Neutrophil (primary cell): ENCODE data around the gene ENTPD1.

Experiments used
- H3K27ac ChIP-seq: fragments of 200-600 bp; sonication (generic); 2 replicates; pipeline ENCODE4 v1.5.1; 2016; ENCODE audit warnings: mild to moderate bottlenecking, moderate library complexity
- H3K27me3 ChIP-seq: fragments of 200-600 bp; sonication (generic); 2 replicates; pipeline ENCODE4 v1.6.0; 2016; ENCODE audit warnings: mild to moderate bottlenecking
- H3K36me3 ChIP-seq: fragments of 200-600 bp; sonication (generic); 2 replicates; pipeline ENCODE4 v1.5.1; 2017
- H3K4me1 ChIP-seq, 2 experiments: fragments of 200-600 bp in 1 of 2; sonication (generic) in 1 of 2; 1 replicate in 1 of 2; 2 replicates in 1 of 2; pipeline versions ENCODE4 v1.5.1 to v1.6.1; 2013 to 2016; ENCODE audit warnings: low read depth in 1 of 2, low read length in 1 of 2, mild to moderate bottlenecking in 1 of 2, moderate library complexity in 1 of 2; ENCODE audit not compliant: control insufficient read depth in 1 of 2, insufficient read depth in 1 of 2
- H3K4me3 ChIP-seq, 2 experiments: fragments of 200-600 bp in 1 of 2; sonication (generic) in 1 of 2; 1 replicate in 1 of 2; 2 replicates in 1 of 2; pipeline ENCODE4 v1.5.1; 2013 to 2016; ENCODE audit warnings: low read depth in 1 of 2, low read length in 1 of 2, mild to moderate bottlenecking in 1 of 2, moderate library complexity in 1 of 2
- H3K9me3 ChIP-seq: fragments of 200-600 bp; sonication (generic); 2 replicates; pipeline ENCODE4 v1.5.1; 2016
- TF ChIP-seq, protein P1 (sequence below): fragments of 200-600 bp; sonication (generic); IDR thresholded peaks from 2 replicates; pipeline ENCODE4 v1.5.1; 2016; ENCODE audit warnings: antibody characterized with exemption

ENTPD1 gene

DNA sequence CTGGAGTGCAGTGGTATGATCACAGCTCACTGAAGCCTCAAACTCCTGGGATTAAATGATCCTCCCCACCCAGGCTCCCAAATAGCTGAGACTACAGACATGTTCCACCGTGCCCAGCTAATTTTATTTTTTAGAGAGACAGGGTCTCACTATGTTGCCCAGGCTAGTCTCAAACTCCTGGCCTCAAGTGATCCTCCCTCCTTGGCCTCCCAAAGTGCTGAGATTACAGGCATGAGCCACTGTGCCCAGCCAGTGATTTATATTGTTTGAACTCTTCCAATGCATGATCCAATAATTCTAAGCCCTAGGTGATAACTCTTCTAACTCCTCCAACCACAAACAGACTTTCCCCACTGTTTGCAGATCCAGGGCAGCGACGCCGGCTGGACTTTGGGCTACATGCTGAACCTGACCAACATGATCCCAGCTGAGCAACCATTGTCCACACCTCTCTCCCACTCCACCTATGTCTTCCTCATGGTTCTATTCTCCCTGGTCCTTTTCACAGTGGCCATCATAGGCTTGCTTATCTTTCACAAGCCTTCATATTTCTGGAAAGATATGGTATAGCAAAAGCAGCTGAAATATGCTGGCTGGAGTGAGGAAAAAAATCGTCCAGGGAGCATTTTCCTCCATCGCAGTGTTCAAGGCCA is 110.0 kb downstream of the ENTPD1 start:
- Histone ChIP-seq H3K4me1 (no peaks in the 10 kb centered on the region), H3K9me3 (no peaks in the 10 kb centered on the region), H3K27me3 (no peaks in the 10 kb centered on the region), H3K4me3 (no peak overlapping the region), H3K27ac (peak overlapping the region; percentile 65), H3K36me3 (peaks cover 97% of the 10 kb centered on the region)
- TF ChIP-seq, protein P1, sequence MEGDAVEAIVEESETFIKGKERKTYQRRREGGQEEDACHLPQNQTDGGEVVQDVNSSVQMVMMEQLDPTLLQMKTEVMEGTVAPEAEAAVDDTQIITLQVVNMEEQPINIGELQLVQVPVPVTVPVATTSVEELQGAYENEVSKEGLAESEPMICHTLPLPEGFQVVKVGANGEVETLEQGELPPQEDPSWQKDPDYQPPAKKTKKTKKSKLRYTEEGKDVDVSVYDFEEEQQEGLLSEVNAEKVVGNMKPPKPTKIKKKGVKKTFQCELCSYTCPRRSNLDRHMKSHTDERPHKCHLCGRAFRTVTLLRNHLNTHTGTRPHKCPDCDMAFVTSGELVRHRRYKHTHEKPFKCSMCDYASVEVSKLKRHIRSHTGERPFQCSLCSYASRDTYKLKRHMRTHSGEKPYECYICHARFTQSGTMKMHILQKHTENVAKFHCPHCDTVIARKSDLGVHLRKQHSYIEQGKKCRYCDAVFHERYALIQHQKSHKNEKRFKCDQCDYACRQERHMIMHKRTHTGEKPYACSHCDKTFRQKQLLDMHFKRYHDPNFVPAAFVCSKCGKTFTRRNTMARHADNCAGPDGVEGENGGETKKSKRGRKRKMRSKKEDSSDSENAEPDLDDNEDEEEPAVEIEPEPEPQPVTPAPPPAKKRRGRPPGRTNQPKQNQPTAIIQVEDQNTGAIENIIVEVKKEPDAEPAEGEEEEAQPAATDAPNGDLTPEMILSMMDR: no peak

DNA sequence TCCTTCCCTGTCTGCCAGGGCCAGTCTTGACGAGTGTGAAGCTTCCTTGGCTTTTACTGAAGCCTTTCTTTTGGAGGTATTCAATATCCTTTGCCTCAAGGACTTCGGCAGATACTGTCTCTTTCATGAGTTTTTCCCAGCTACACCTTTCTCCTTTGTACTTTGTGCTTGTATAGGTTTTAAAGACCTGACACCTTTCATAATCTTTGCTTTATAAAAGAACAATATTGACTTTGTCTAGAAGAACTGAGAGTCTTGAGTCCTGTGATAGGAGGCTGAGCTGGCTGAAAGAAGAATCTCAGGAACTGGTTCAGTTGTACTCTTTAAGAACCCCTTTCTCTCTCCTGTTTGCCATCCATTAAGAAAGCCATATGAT is 110.5 kb downstream of the ENTPD1 start:
- H3K4me3 ChIP-seq: no peak overlapping the region
- no peaks in the 10 kb centered on the region for H3K27me3 ChIP-seq
- no peak overlapping the region for H3K27ac ChIP-seq
- TF ChIP-seq, protein P1: no peak
- no peaks in the 10 kb centered on the region for H3K4me1 ChIP-seq
- H3K9me3 ChIP-seq: no peaks in the 10 kb centered on the region
- H3K36me3 ChIP-seq: peaks cover 97% of the 10 kb centered on the region

DNA sequence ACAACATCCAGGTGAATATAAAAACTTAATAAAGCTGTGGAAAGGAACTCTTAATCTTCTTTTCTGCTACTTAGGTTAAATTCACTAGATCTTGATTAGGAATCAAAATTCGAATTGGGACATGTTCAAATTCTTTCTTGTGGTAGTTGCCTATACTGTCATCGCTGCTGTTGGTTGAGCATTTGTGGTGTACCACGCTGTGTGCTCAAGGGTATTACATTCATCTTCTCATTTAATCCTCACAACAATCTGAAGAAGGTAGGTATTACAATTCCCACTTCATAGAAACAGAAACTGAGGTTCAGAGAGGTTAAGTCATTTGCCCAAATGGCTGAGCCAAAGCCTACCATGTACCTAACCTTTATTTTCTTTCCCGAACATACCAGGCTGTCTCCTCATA is 111.9 kb downstream of the ENTPD1 start:
- H3K27me3 ChIP-seq: no peaks in the 10 kb centered on the region
- no peak overlapping the region for H3K4me3 ChIP-seq
- H3K27ac ChIP-seq: no peak overlapping the region
- no peaks in the 10 kb centered on the region for H3K9me3 ChIP-seq
- no peaks in the 10 kb centered on the region for H3K4me1 ChIP-seq
- TF ChIP-seq, protein P1: no peak
- H3K36me3 ChIP-seq: peaks cover 97% of the 10 kb centered on the region

DNA sequence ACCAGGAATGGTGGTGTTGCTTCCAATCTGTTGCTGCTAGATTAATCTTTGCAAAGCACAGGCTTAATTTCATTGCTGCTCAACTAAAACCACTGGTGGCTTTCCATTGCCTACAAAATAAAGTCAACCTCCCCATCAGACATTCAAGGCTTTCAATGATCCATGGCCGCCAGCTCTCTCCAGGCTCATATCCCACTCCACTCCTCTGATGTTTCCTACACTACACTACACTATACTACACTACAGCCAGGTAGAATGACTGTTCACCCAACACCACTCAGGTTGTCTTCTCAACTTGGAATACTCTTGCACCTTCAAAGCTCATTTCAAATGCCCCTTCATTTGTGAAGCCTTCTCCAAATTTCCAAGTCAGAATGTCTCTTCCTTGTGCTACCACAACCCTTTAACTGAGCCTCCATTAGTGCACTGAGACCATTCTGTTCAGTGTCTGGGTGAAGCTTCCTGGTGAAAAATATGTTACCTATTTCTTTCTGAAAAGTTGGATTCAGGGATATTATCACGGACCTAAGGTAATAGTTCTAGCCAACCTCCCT is 116.3 kb downstream of the ENTPD1 start:
- Histone ChIP-seq H3K9me3 (no peaks in the 10 kb centered on the region), H3K4me3 (no peak overlapping the region), H3K27ac (no peak overlapping the region), H3K36me3 (peaks cover 77% of the 10 kb centered on the region), H3K4me1 (no peaks in the 10 kb centered on the region), H3K27me3 (no peaks in the 10 kb centered on the region)
- TF ChIP-seq, protein P1: no peak

DNA sequence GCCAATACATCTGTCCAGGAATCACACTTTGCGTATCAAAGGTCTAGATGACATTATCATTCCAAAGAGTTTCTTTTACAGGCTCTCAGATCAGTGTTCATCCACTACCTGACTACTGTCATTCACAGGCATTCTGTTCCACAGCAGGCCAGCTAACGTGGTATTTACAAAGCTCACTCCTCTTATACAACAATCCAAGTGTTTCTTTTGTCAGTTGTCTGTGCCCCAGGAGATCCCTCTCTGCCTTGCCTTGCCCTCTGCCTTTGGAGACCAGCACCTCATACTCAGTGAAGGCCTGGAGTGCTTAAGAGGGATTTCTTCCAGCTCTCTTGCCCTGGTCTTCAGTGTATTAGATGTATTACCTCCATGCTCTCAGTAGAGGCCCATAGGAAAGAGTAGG is 117.2 kb downstream of the ENTPD1 start:
- Histone ChIP-seq H3K9me3 (no peaks in the 10 kb centered on the region), H3K27me3 (no peaks in the 10 kb centered on the region), H3K4me3 (no peak overlapping the region), H3K36me3 (peaks cover 68% of the 10 kb centered on the region), H3K27ac (peak overlapping the region; percentile 34), H3K4me1 (no peaks in the 10 kb centered on the region)
- TF ChIP-seq, protein P1: no peak
